Omental fat pad (tissue), 4 donors: Measurements from ENCODE around the gene NPW. TPM values are rescaled to one million over a fixed set of nuclear protein-coding genes. Genes with fewer than 3 reads are reported as not detected.

Experiments
- ATAC-seq: fragments of 150-250 bp; one replicate; pipeline ENCODE4 v1.9.1; 2016; ENCODE audit warnings: mild to moderate bottlenecking, moderate library complexity; ENCODE audit not compliant: low FRiP score
- DNase-seq: peaks from one replicate; pipeline ENCODE4 v3.0.0-alpha.2; 2019; ENCODE audit warnings: low spot score
- total RNA-seq, 4 donors: library from RNA; depleted of rRNA; stranded (reverse); fragments of >200 nt; gene quantifications; one replicate each; pipeline ENCODE4 v1.1.0, GENCODE V29; 2016
- TF ChIP-seq, protein P1 (sequence below), 3 donors: fragments of 450-650 bp; IDR thresholded peaks; one replicate each; pipeline ENCODE4 v1.5.1; 2016 to 2017; ENCODE audit warnings: antibody characterized with exemption in 3 of 3, mild to moderate bottlenecking in 3 of 3, moderate library complexity in 2 of 3

Gene NPW
- total RNA-seq, 4 donors from 2014 or later, result 0.48 TPM; not detected in 3

GRCh38 chr16:2045965-2046892, 26.6 kb downstream of the NPW start:
- TF ChIP-seq, protein P1, sequence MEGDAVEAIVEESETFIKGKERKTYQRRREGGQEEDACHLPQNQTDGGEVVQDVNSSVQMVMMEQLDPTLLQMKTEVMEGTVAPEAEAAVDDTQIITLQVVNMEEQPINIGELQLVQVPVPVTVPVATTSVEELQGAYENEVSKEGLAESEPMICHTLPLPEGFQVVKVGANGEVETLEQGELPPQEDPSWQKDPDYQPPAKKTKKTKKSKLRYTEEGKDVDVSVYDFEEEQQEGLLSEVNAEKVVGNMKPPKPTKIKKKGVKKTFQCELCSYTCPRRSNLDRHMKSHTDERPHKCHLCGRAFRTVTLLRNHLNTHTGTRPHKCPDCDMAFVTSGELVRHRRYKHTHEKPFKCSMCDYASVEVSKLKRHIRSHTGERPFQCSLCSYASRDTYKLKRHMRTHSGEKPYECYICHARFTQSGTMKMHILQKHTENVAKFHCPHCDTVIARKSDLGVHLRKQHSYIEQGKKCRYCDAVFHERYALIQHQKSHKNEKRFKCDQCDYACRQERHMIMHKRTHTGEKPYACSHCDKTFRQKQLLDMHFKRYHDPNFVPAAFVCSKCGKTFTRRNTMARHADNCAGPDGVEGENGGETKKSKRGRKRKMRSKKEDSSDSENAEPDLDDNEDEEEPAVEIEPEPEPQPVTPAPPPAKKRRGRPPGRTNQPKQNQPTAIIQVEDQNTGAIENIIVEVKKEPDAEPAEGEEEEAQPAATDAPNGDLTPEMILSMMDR (IDR thresholded peaks at IDR 0.05), result no peak
- DNase-seq (no peak), ATAC-seq (no peak)

GRCh38 chr16:2046893-2047329, 27.3 kb downstream of the NPW start:
- no peak for DNase-seq
- ATAC-seq, result no peak
- TF ChIP-seq, protein P1 (IDR thresholded peaks at IDR 0.05), result no peak

- TF ChIP-seq, protein P1 (IDR thresholded peaks at IDR 0.05), result no peak
- ATAC-seq, result peak; percentile 94
- peak; percentile 88 for DNase-seq
Measured at GRCh38 chr16:2047330-2048115, 27.9 kb downstream of the NPW start, which contains the start of the genes NTHL1 and TSC2. Gene NTHL1, minus strand, starts transcription at chr16:2047834. Its CDS starts 11 bp downstream, at chr16:2047823. Gene TSC2, plus strand, starts transcription at chr16:2047985. Its CDS starts 631 bp downstream, at chr16:2048616.

DNA sequence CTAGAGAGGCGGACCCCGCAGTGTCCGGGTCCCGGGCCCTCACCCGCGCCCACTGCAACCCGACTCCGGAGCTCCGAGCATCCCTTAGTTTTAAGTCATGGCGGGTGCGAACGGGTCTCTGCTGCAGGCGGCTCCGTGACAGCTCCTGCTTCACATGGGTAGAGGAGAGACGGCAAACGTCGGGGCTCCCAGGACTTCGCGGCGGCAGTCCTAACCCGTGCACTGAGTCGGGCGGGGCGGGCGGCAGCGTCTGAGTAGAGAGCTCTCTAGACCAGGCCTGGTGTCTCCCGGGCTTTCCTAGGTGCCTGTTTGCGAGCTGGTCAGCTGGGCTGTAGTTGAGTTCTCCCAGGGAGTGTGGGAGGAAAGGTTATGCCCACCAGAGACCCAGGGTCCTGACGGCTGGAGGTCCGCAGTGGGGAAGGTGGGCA, 28.5 kb downstream of the NPW start:
- TF ChIP-seq, protein P1 (IDR thresholded peaks at IDR 0.05), result no peak
- no peak for ATAC-seq
- DNase-seq, result no peak

DNA sequence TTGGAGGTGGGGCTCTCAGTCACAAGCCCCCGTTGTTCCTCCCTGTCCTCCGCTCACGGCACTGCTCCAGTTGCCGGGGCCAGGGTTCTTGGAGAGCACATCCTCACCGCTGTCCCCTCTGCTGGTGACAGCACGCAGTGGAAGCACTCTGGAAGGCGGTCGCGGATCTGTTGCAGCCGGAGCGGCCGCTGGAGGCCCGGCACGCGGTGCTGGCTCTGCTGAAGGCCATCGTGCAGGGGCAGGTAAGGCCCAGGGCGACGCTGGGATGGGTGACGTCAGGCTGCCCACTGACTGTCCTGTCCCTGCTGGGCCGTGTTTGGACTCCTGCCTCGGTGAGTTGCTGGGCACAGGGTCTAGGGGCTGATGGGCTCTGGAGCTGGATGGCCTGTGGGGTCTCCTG, 33.6 kb downstream of the NPW start:
- ATAC-seq (no peak), DNase-seq (no peak)
- TF ChIP-seq, protein P1 (IDR thresholded peaks at IDR 0.05), result no peak

GRCh38 chr16:2053897-2054296, 34.3 kb downstream of the NPW start:
- DNase-seq (no peak), ATAC-seq (no peak)
- TF ChIP-seq, protein P1 (IDR thresholded peaks at IDR 0.05), result no peak
